Type B pancreatic cell (in vitro differentiated cells): ENCODE data around the gene CCDC85B. TPM values are rescaled to one million over a fixed set of nuclear protein-coding genes. Genes with fewer than 3 reads are reported as not detected.

Experiments
- DNase-seq: peaks from one replicate; pipeline ENCODE4 v3.0.0; 2021; ENCODE audit warnings: mixed read lengths; ENCODE audit not compliant: unreplicated experiment; ENCODE audit errors: extremely low spot score
- H3K27ac Mint-ChIP-seq: 2 replicates; pipeline ENCODE4 v1.8.0; 2021; ENCODE audit warnings: mild to moderate bottlenecking, mixed read lengths
- H3K27me3 Mint-ChIP-seq: 2 replicates; pipeline ENCODE4 v1.8.0; 2021; ENCODE audit warnings: mixed read lengths
- H3K36me3 Mint-ChIP-seq: 2 replicates; pipeline ENCODE4 v1.8.0; 2021; ENCODE audit warnings: mixed read lengths
- H3K4me1 Mint-ChIP-seq: one replicate; pipeline ENCODE4 v1.8.0; 2021; ENCODE audit warnings: mixed read lengths; ENCODE audit not compliant: unreplicated experiment
- H3K4me3 Mint-ChIP-seq: 2 replicates; pipeline ENCODE4 v1.8.0; 2021; ENCODE audit warnings: mild to moderate bottlenecking, mixed read lengths
- H3K9me3 Mint-ChIP-seq: 2 replicates; pipeline ENCODE4 v1.8.0; 2021; ENCODE audit warnings: mixed read lengths
- CTCF ChIP-seq: fragments of 200-600 bp; sonication (generic); conservative IDR thresholded peaks from 2 replicates; pipeline ENCODE4 v1.5.0; 2021; ENCODE audit warnings: antibody characterized with exemption, mild to moderate bottlenecking
- total RNA-seq: library from RNA; stranded (reverse); gene quantifications from 2 replicates; pipeline ENCODE4 v1.2.1, GENCODE V29; 2021; ENCODE audit warnings: low replicate concordance

CCDC85B gene
- total RNA-seq, 1 donor from 2014 or later: 14.3 TPM

- peaks cover 22% of the 10 kb centered on the region for H3K36me3 Mint-ChIP-seq
- H3K9me3 Mint-ChIP-seq: no peaks in the 10 kb centered on the region
- H3K4me3 Mint-ChIP-seq: no peak overlapping the region
- no peak for DNase-seq
- peaks cover 6% of the 10 kb centered on the region for H3K27me3 Mint-ChIP-seq
- peak overlapping the region; percentile 61 for H3K27ac Mint-ChIP-seq
- H3K4me1 Mint-ChIP-seq: peaks cover 5% of the 10 kb centered on the region
- no peak for TF ChIP-seq CTCF
These were observed 41.1 kb upstream of the CCDC85B start for GRCh38 chr11:65849366-65849765.

- H3K36me3 Mint-ChIP-seq: peaks cover 26% of the 10 kb centered on the region
- peaks cover 6% of the 10 kb centered on the region for H3K27me3 Mint-ChIP-seq
- H3K27ac Mint-ChIP-seq: peak overlapping the region; percentile 61
- H3K4me3 Mint-ChIP-seq: no peak overlapping the region
- no peak for DNase-seq
- H3K9me3 Mint-ChIP-seq: no peaks in the 10 kb centered on the region
- H3K4me1 Mint-ChIP-seq: peaks cover 9% of the 10 kb centered on the region
- TF ChIP-seq CTCF: no peak
These were observed 40.7 kb upstream of the CCDC85B start for GRCh38 chr11:65849771-65850216.

- H3K27me3 Mint-ChIP-seq: peaks cover 6% of the 10 kb centered on the region
- H3K27ac Mint-ChIP-seq: peak overlapping the region; percentile 61
- H3K4me1 Mint-ChIP-seq: peaks cover 10% of the 10 kb centered on the region
- H3K36me3 Mint-ChIP-seq: peaks cover 27% of the 10 kb centered on the region
- no peak overlapping the region for H3K4me3 Mint-ChIP-seq
- DNase-seq: no peak
- no peaks in the 10 kb centered on the region for H3K9me3 Mint-ChIP-seq
- TF ChIP-seq CTCF: no peak
These were observed 40.0 kb upstream of the CCDC85B start for GRCh38 chr11:65850217-65851082.

GRCh38 chr11:65851083-65851579 lies 39.3 kb upstream of the CCDC85B start:
- no peak for DNase-seq
- peak overlapping the region; percentile 47 for H3K4me3 Mint-ChIP-seq

More at GRCh38 chr11:65851083-65851579, 39.3 kb upstream of the CCDC85B start:
- H3K9me3 Mint-ChIP-seq: no peaks in the 10 kb centered on the region
- peaks cover 12% of the 10 kb centered on the region for H3K4me1 Mint-ChIP-seq
- H3K27ac Mint-ChIP-seq: peak overlapping the region; percentile 60
- H3K27me3 Mint-ChIP-seq: peaks cover 6% of the 10 kb centered on the region
- peak; percentile 71 for TF ChIP-seq CTCF
- peaks cover 30% of the 10 kb centered on the region for H3K36me3 Mint-ChIP-seq
